Activated T-cell treated with anti-CD3 and anti-CD28 coated beads, Interleukin-2, amount 50 U/mL, for 4 hours (primary cell): ENCODE measurements around the gene RGS10. TPM values are rescaled to one million over a fixed set of nuclear protein-coding genes. Genes with fewer than 3 reads are reported as not detected.
"Not testable (repeated sequence)": the region's sequence is repeated elsewhere in the genome, so short reads cannot be mapped to it uniquely, and the experiment has no call there.

Source experiments
- ATAC-seq, 2 donors: fragments of 200-7000 bp; cut with Tn5 transposase; one replicate each; pipeline ENCODE4 v1.10.0; 2021
- DNase-seq: peaks from one replicate; pipeline ENCODE4 v3.0.0-alpha.2; 2020
- H3K27me3 Mint-ChIP-seq: one replicate; pipeline ENCODE4 v1.8.0; 2021; ENCODE audit warnings: low read depth, mixed read lengths
- H3K36me3 Mint-ChIP-seq: one replicate; pipeline ENCODE4 v1.8.0; 2022; ENCODE audit warnings: mixed read lengths; ENCODE audit not compliant: insufficient read depth
- H3K4me1 Mint-ChIP-seq: one replicate; pipeline ENCODE4 v1.8.0; 2021; ENCODE audit warnings: low read depth, mixed read lengths
- H3K4me3 Mint-ChIP-seq: one replicate; pipeline ENCODE4 v1.8.0; 2021; ENCODE audit warnings: mild to moderate bottlenecking, moderate library complexity, mixed read lengths
- H3K9me3 Mint-ChIP-seq: one replicate; pipeline ENCODE4 v1.8.0; 2021; ENCODE audit warnings: mixed read lengths
- total RNA-seq, 3 donors: library from RNA; stranded (reverse); gene quantifications; one replicate each; pipeline ENCODE4 v1.2.1, GENCODE V29; 2021

RGS10 gene
- total RNA-seq, 3 donors from 2014 or later = 116 to 163 (median 137) TPM

GRCh38 chr10:119468542-119469324 is 73.8 kb downstream of the RGS10 start:
- no peaks in the 10 kb centered on the region for H3K27me3 Mint-ChIP-seq

GRCh38 chr10:119466655-119467054 is 75.9 kb downstream of the RGS10 start:
- H3K9me3 Mint-ChIP-seq = peaks cover 11% of the 10 kb centered on the region
- peak; percentile 69 to 85 for ATAC-seq
- H3K4me3 Mint-ChIP-seq = no peak overlapping the region
- peak; percentile 17 for DNase-seq
- H3K27me3 Mint-ChIP-seq = no peaks in the 10 kb centered on the region
- peaks cover 14% of the 10 kb centered on the region for H3K4me1 Mint-ChIP-seq
- no peaks in the 10 kb centered on the region for H3K36me3 Mint-ChIP-seq

More at GRCh38 chr10:119468542-119469324, 73.8 kb downstream of the RGS10 start:
- no peak overlapping the region for H3K4me3 Mint-ChIP-seq
- H3K9me3 Mint-ChIP-seq = no peaks in the 10 kb centered on the region
- no peak for ATAC-seq
- DNase-seq = no peak
- H3K36me3 Mint-ChIP-seq = no peaks in the 10 kb centered on the region
- peaks cover 16% of the 10 kb centered on the region for H3K4me1 Mint-ChIP-seq

GRCh38 chr10:119466076-119466475 is 76.4 kb downstream of the RGS10 start:
- Mint-ChIP-seq H3K36me3 (no peaks in the 10 kb centered on the region), H3K27me3 (no peaks in the 10 kb centered on the region), H3K9me3 (peaks cover 11% of the 10 kb centered on the region), H3K4me3 (no peak overlapping the region), H3K4me1 (peaks cover 14% of the 10 kb centered on the region)
- DNase-seq (no peak), ATAC-seq (no peak)

- ATAC-seq = no peak
- Mint-ChIP-seq H3K36me3 (no peaks in the 10 kb centered on the region), H3K9me3 (peaks cover 11% of the 10 kb centered on the region), H3K4me1 (peaks cover 16% of the 10 kb centered on the region), H3K4me3 (no peak overlapping the region), H3K27me3 (no peaks in the 10 kb centered on the region)
- no peak for DNase-seq
Measured at GRCh38 chr10:119465085-119465484, 77.4 kb downstream of the RGS10 start.

- H3K4me3 Mint-ChIP-seq, H3K27me3 Mint-ChIP-seq, H3K36me3 Mint-ChIP-seq, ATAC-seq, DNase-seq: not testable (repeated sequence)
- H3K9me3 Mint-ChIP-seq = peaks cover 11% of the 10 kb centered on the region
- peaks cover 16% of the 10 kb centered on the region for H3K4me1 Mint-ChIP-seq
Measured at GRCh38 chr10:119463195-119463594, 79.3 kb downstream of the RGS10 start.

- H3K4me1 Mint-ChIP-seq = peaks cover 16% of the 10 kb centered on the region
- H3K36me3 Mint-ChIP-seq = no peaks in the 10 kb centered on the region
- peaks cover 11% of the 10 kb centered on the region for H3K9me3 Mint-ChIP-seq
- no peak for DNase-seq
- no peak for ATAC-seq
- no peaks in the 10 kb centered on the region for H3K27me3 Mint-ChIP-seq
- no peak overlapping the region for H3K4me3 Mint-ChIP-seq
Measured at GRCh38 chr10:119462773-119463172, 79.7 kb downstream of the RGS10 start.

GRCh38 chr10:119461923-119462322 is 80.6 kb downstream of the RGS10 start:
- no peak for DNase-seq
- no peaks in the 10 kb centered on the region for H3K36me3 Mint-ChIP-seq
- H3K4me1 Mint-ChIP-seq = peaks cover 15% of the 10 kb centered on the region
- H3K9me3 Mint-ChIP-seq = peaks cover 11% of the 10 kb centered on the region
- H3K4me3 Mint-ChIP-seq = no peak overlapping the region
- ATAC-seq = no peak
- no peaks in the 10 kb centered on the region for H3K27me3 Mint-ChIP-seq

- ATAC-seq = peak; percentile 52 to 54
- H3K27me3 Mint-ChIP-seq = no peaks in the 10 kb centered on the region
- H3K4me3 Mint-ChIP-seq = no peak overlapping the region
- H3K4me1 Mint-ChIP-seq = peaks cover 10% of the 10 kb centered on the region
- H3K9me3 Mint-ChIP-seq = peaks cover 11% of the 10 kb centered on the region
- no peak for DNase-seq
- no peaks in the 10 kb centered on the region for H3K36me3 Mint-ChIP-seq
Measured at GRCh38 chr10:119461380-119461779, 81.1 kb downstream of the RGS10 start.

- DNase-seq (no peak), ATAC-seq (no peak)
- Mint-ChIP-seq H3K9me3 (peaks cover 11% of the 10 kb centered on the region), H3K4me3 (no peak overlapping the region), H3K4me1 (peaks cover 2% of the 10 kb centered on the region), H3K36me3 (no peaks in the 10 kb centered on the region), H3K27me3 (no peaks in the 10 kb centered on the region)
Measured at GRCh38 chr10:119460369-119461195, 81.9 kb downstream of the RGS10 start.

GRCh38 chr10:119459681-119460340 is 82.7 kb downstream of the RGS10 start:
- no peak for ATAC-seq
- DNase-seq = no peak
- H3K9me3 Mint-ChIP-seq = peaks cover 11% of the 10 kb centered on the region
- H3K27me3 Mint-ChIP-seq = no peaks in the 10 kb centered on the region
- H3K4me3 Mint-ChIP-seq = no peak overlapping the region
- no peaks in the 10 kb centered on the region for H3K36me3 Mint-ChIP-seq
- peaks cover 2% of the 10 kb centered on the region for H3K4me1 Mint-ChIP-seq

- Mint-ChIP-seq H3K9me3 (peaks cover 9% of the 10 kb centered on the region), H3K4me3 (no peak overlapping the region), H3K36me3 (peaks cover 6% of the 10 kb centered on the region), H3K27me3 (no peaks in the 10 kb centered on the region), H3K4me1 (peaks cover 2% of the 10 kb centered on the region)
- no peak for DNase-seq
- ATAC-seq = no peak
Measured at GRCh38 chr10:119457966-119458766, 84.4 kb downstream of the RGS10 start.

GRCh38 chr10:119456435-119456810 is 86.1 kb downstream of the RGS10 start:
- ATAC-seq (no peak), DNase-seq (no peak)
- Mint-ChIP-seq H3K36me3 (peaks cover 6% of the 10 kb centered on the region), H3K27me3 (no peaks in the 10 kb centered on the region), H3K4me1 (peaks cover 2% of the 10 kb centered on the region), H3K9me3 (no peaks in the 10 kb centered on the region), H3K4me3 (no peak overlapping the region)

GRCh38 chr10:119455609-119456434 is 86.7 kb downstream of the RGS10 start:
- Mint-ChIP-seq H3K36me3 (peaks cover 6% of the 10 kb centered on the region), H3K4me1 (peaks cover 2% of the 10 kb centered on the region), H3K27me3 (no peaks in the 10 kb centered on the region), H3K4me3 (no peak overlapping the region), H3K9me3 (no peaks in the 10 kb centered on the region)
- DNase-seq (no peak), ATAC-seq (no peak)
